ENCODE measurements around the gene HEG1. TPM values are rescaled to one million over a fixed set of nuclear protein-coding genes. Genes with fewer than 3 reads are reported as not detected.

HEG1 gene
- total RNA-seq, 1 experiment from 2014 or later = 34.3 TPM

GRCh38 chr3:124995460-124995994 lies 60.3 kb downstream of the HEG1 start:
- POLR2A ChIA-PET (ENCODE audit: low non-redundant PET) = interaction anchor here (0.6 kb wide), 1 partner anchor 38 kb away, joined by 3 read pairs; no protein-coding TSS in a partner anchor
- Histone ChIP-seq H3K4me3 (ENCODE audit: low read depth, low read length, poor library complexity, severe bottlenecking) (no peak overlapping the region), H3K4me1 (ENCODE audit: insufficient read depth, low read length, poor library complexity, severe bottlenecking) (peaks cover 12% of the 10 kb centered on the region), H3K9me3 (ENCODE audit: low read depth, low read length, poor library complexity, severe bottlenecking) (no peaks in the 10 kb centered on the region), H3K27me3 (replicated peaks; ENCODE audit: insufficient read depth, low read depth, low read length, poor library complexity) (no peaks in the 10 kb centered on the region), H3K27ac (ENCODE audit: low read depth, low read length, poor library complexity, severe bottlenecking) (no peak overlapping the region), H3K36me3 (ENCODE audit: insufficient read depth, low read length, poor library complexity, severe bottlenecking) (peaks cover 19% of the 10 kb centered on the region)
- CTCF ChIA-PET = interaction anchor here (0.6 to 0.7 kb wide), 4 partner anchors 226 to 524 kb away, joined by 3 to 12 read pairs (median 5); partner anchors contain the start of gene SNX4
- TF ChIP-seq EZH2 (IDR thresholded peaks at IDR 0.05; ENCODE audit: borderline replicate concordance, low read depth, low read length, poor library complexity, severe bottlenecking) = no peak
- peak; percentile 77 for TF ChIP-seq CTCF (conservative IDR thresholded peaks at IDR 0.05; ENCODE audit: low read depth, low read length)
- intact Hi-C loops (cut with micrococcal nuclease; ENCODE audit: unreplicated experiment) = loop anchor here (2.0 to 10.0 kb wide), 3 partner anchors 199 to 592 kb away; no protein-coding TSS in a partner anchor
- no TSS peak for BruUV-seq (replicated peaks)
- DNase-seq (ENCODE audit: low spot score) = peak; percentile 67

GRCh38 chr3:124993466-124993865 lies 62.3 kb downstream of the HEG1 start:
- Histone ChIP-seq H3K36me3 (ENCODE audit: insufficient read depth, low read length, poor library complexity, severe bottlenecking) (peaks cover 18% of the 10 kb centered on the region), H3K4me3 (ENCODE audit: low read depth, low read length, poor library complexity, severe bottlenecking) (no peak overlapping the region), H3K27me3 (replicated peaks; ENCODE audit: insufficient read depth, low read depth, low read length, poor library complexity) (no peaks in the 10 kb centered on the region), H3K4me1 (ENCODE audit: insufficient read depth, low read length, poor library complexity, severe bottlenecking) (peaks cover 12% of the 10 kb centered on the region), H3K9me3 (ENCODE audit: low read depth, low read length, poor library complexity, severe bottlenecking) (no peaks in the 10 kb centered on the region), H3K27ac (ENCODE audit: low read depth, low read length, poor library complexity, severe bottlenecking) (no peak overlapping the region)
- DNase-seq (ENCODE audit: low spot score) = no peak
- intact Hi-C loops (cut with micrococcal nuclease; ENCODE audit: unreplicated experiment) = loop anchor here (10.0 kb wide), 1 partner anchor 201 kb away; no protein-coding TSS in a partner anchor
- ChIA-PET POLR2A (ENCODE audit: low non-redundant PET) (no interaction called here), CTCF (no interaction called here)
- BruUV-seq (replicated peaks) = no TSS peak
- no peak for TF ChIP-seq CTCF (conservative IDR thresholded peaks at IDR 0.05; ENCODE audit: low read depth, low read length)
- TF ChIP-seq EZH2 (IDR thresholded peaks at IDR 0.05; ENCODE audit: borderline replicate concordance, low read depth, low read length, poor library complexity, severe bottlenecking) = no peak

- peaks cover 18% of the 10 kb centered on the region for H3K36me3 ChIP-seq (ENCODE audit: insufficient read depth, low read length, poor library complexity, severe bottlenecking)
- ChIA-PET POLR2A (ENCODE audit: low non-redundant PET) (no interaction called here), CTCF (no interaction called here)
- no peaks in the 10 kb centered on the region for H3K9me3 ChIP-seq (ENCODE audit: low read depth, low read length, poor library complexity, severe bottlenecking)
- H3K4me3 ChIP-seq (ENCODE audit: low read depth, low read length, poor library complexity, severe bottlenecking) = no peak overlapping the region
- no peak overlapping the region for H3K27ac ChIP-seq (ENCODE audit: low read depth, low read length, poor library complexity, severe bottlenecking)
- no peak for DNase-seq (ENCODE audit: low spot score)
- no peaks in the 10 kb centered on the region for H3K27me3 ChIP-seq (replicated peaks; ENCODE audit: insufficient read depth, low read depth, low read length, poor library complexity)
- no peak for TF ChIP-seq CTCF (conservative IDR thresholded peaks at IDR 0.05; ENCODE audit: low read depth, low read length)
- TF ChIP-seq EZH2 (IDR thresholded peaks at IDR 0.05; ENCODE audit: borderline replicate concordance, low read depth, low read length, poor library complexity, severe bottlenecking) = no peak
- intact Hi-C loops (cut with micrococcal nuclease; ENCODE audit: unreplicated experiment) = loop anchor here (10.0 kb wide), 1 partner anchor 203 kb away; no protein-coding TSS in a partner anchor
- peaks cover 2% of the 10 kb centered on the region for H3K4me1 ChIP-seq (ENCODE audit: insufficient read depth, low read length, poor library complexity, severe bottlenecking)
- no TSS peak for BruUV-seq (replicated peaks)
These were observed 63.8 kb downstream of the HEG1 start for GRCh38 chr3:124992041-124992440.

All from A673 (cell line).